Activated B cell treated with CpG ODN at 0.5 μM for 24 hours (primary cell): ENCODE data around the gene NIBAN1. TPM values are rescaled to one million over a fixed set of nuclear protein-coding genes. Genes with fewer than 3 reads are reported as not detected.
A peak's percentile ranks its signal among the peaks of the same experiment; 100 is the strongest.

ENCODE experiments used
- ATAC-seq: fragments of 200-7000 bp; cut with Tn5 transposase; one replicate; pipeline ENCODE4 v1.10.0; 2021; ENCODE audit warnings: low read depth, mild to moderate bottlenecking, moderate library complexity
- CTCF ChIA-PET: fragments of 350-600 bp; sonication (Branson Sonifier 250); formaldehyde crosslinking; loops from one replicate; lab custom pipeline; 2021; ENCODE audit warnings: antibody characterized with exemption; lab: Charles Lee
- POLR2A ChIA-PET: fragments of 350-600 bp; sonication (Branson Sonifier 250); formaldehyde crosslinking; loops from one replicate; lab custom pipeline; 2021; ENCODE audit warnings: antibody characterized with exemption; lab: Charles Lee
- DNase-seq: peaks from one replicate; pipeline ENCODE4 v3.0.0; 2022
- H3K27ac Mint-ChIP-seq: one replicate; pipeline ENCODE4 v1.8.0; 2020; ENCODE audit warnings: mixed read lengths
- H3K27me3 Mint-ChIP-seq: one replicate; pipeline ENCODE4 v1.8.0; 2021; ENCODE audit warnings: mixed read lengths
- H3K36me3 Mint-ChIP-seq: one replicate; pipeline ENCODE4 v1.8.0; 2021; ENCODE audit warnings: low read depth, mixed read lengths
- H3K4me1 Mint-ChIP-seq: one replicate; pipeline ENCODE4 v1.8.0; 2021; ENCODE audit warnings: mixed read lengths
- H3K4me3 Mint-ChIP-seq: one replicate; pipeline ENCODE4 v1.8.0; 2020; ENCODE audit warnings: mild to moderate bottlenecking, mixed read lengths
- H3K9me3 Mint-ChIP-seq: one replicate; pipeline ENCODE4 v1.8.0; 2020; ENCODE audit warnings: mixed read lengths
- CTCF ChIP-seq: fragments of 200-600 bp; IDR thresholded peaks from one replicate; pipeline ENCODE4 v1.8.0; 2022; ENCODE audit warnings: antibody characterized with exemption, mild to moderate bottlenecking
- intact Hi-C: fragments of 100-400 bp; cut with micrococcal nuclease; formaldehyde crosslinking; loops from one replicate; pipeline ENCODE4 v1.15.1; 2024
- total RNA-seq: library from RNA; stranded (reverse); gene quantifications from 2 replicates; pipeline ENCODE4 v1.2.3, GENCODE V29; 2022

NIBAN1 gene
- total RNA-seq, 1 donor from 2014 or later: 25.4 TPM

- H3K36me3 Mint-ChIP-seq: peaks cover 3% of the 10 kb centered on the region
- peaks cover 2% of the 10 kb centered on the region for H3K27me3 Mint-ChIP-seq
- no peaks in the 10 kb centered on the region for H3K9me3 Mint-ChIP-seq
- CTCF ChIA-PET: interaction anchor here (1.6 to 2.3 kb wide), 2 partner anchors 169 to 1400 kb away, joined by 3 to 21 read pairs; partner anchors contain the start of gene TPR
- no peak for TF ChIP-seq CTCF
- ATAC-seq: no peak
- no peak for DNase-seq
- intact Hi-C loops: loop anchor here (1.0 to 5.0 kb wide), 4 partner anchors 8 to 220 kb away; partner anchors contain the start of genes EDEM3, SWT1 and TRMT1L
- POLR2A ChIA-PET: interaction anchor here (1.1 to 3.0 kb wide), 8 partner anchors 9 to 1400 kb away, joined by 3 to 12 read pairs (median 5); partner anchors contain the start of genes EDEM3, ODR4, RNF2 and SWT1
- H3K27ac Mint-ChIP-seq: peak overlapping the region; percentile 72
- H3K4me3 Mint-ChIP-seq: peak overlapping the region; percentile 84
- peaks cover 51% of the 10 kb centered on the region for H3K4me1 Mint-ChIP-seq
These were observed 468 bp upstream of the NIBAN1 start for GRCh38 chr1:184974837-184975115.

- intact Hi-C loops: loop anchor here (1.0 to 5.0 kb wide), 8 partner anchors 9 to 1402 kb away; partner anchors contain the start of genes EDEM3, IVNS1ABP, ODR4 and RNF2
- H3K4me1 Mint-ChIP-seq: peaks cover 59% of the 10 kb centered on the region
- H3K27me3 Mint-ChIP-seq: peaks cover 2% of the 10 kb centered on the region
- ChIA-PET POLR2A (interaction anchor here (0.6 to 3.0 kb wide), 11 partner anchors 54 to 1402 kb away, joined by 3 to 17 read pairs (median 7); partner anchors contain the start of genes EDEM3, ODR4, RNF2 and SWT1), CTCF (interaction anchor here (1.0 to 3.2 kb wide), 6 partner anchors 8 to 1402 kb away, joined by 3 to 21 read pairs (median 8); partner anchors contain the start of gene TPR)
- H3K36me3 Mint-ChIP-seq: peaks cover 3% of the 10 kb centered on the region
- H3K27ac Mint-ChIP-seq: peak overlapping the region; percentile 91
- H3K4me3 Mint-ChIP-seq: peak overlapping the region; percentile 93
- ATAC-seq (peak; percentile 51), DNase-seq (peak; percentile 61)
- H3K9me3 Mint-ChIP-seq: no peaks in the 10 kb centered on the region
- TF ChIP-seq CTCF: no peak
These were observed 844 bp downstream of the NIBAN1 start for GRCh38 chr1:184973272-184974055.

- Mint-ChIP-seq H3K9me3 (no peaks in the 10 kb centered on the region), H3K27me3 (peaks cover 2% of the 10 kb centered on the region), H3K36me3 (peaks cover 3% of the 10 kb centered on the region), H3K4me1 (peaks cover 61% of the 10 kb centered on the region), H3K27ac (peak overlapping the region; percentile 91), H3K4me3 (peak overlapping the region; percentile 93)
- CTCF ChIA-PET: interaction anchor here (0.6 to 3.2 kb wide), 4 partner anchors 9 to 186 kb away, joined by 3 to 17 read pairs (median 8); no protein-coding TSS in a partner anchor
- no peak for DNase-seq
- POLR2A ChIA-PET: interaction anchor here (0.7 to 3.0 kb wide), 6 partner anchors 106 to 218 kb away, joined by 3 to 17 read pairs (median 6); partner anchors contain the start of gene EDEM3
- ATAC-seq: no peak
- intact Hi-C loops: loop anchor here (1.0 to 5.0 kb wide), 5 partner anchors 27 to 1403 kb away; partner anchors contain the start of genes IVNS1ABP, ODR4, RNF2 and TPR
- no peak for TF ChIP-seq CTCF
These were observed 1.8 kb downstream of the NIBAN1 start for GRCh38 chr1:184972315-184973055.

GRCh38 chr1:184971522-184972265, 2.6 kb downstream of the NIBAN1 start:
- Mint-ChIP-seq H3K4me3 (peak overlapping the region; percentile 93), H3K4me1 (peaks cover 61% of the 10 kb centered on the region), H3K27me3 (peaks cover 2% of the 10 kb centered on the region), H3K27ac (peak overlapping the region; percentile 91), H3K9me3 (no peaks in the 10 kb centered on the region), H3K36me3 (peaks cover 3% of the 10 kb centered on the region)
- ATAC-seq (no peak), DNase-seq (no peak)
- no peak for TF ChIP-seq CTCF
- ChIA-PET CTCF (interaction anchor here (0.6 to 3.2 kb wide), 4 partner anchors 10 to 187 kb away, joined by 3 to 17 read pairs (median 8); no protein-coding TSS in a partner anchor), POLR2A (interaction anchor here (0.7 to 1.7 kb wide), 2 partner anchors 105 to 112 kb away, joined by 3 to 5 read pairs; no protein-coding TSS in a partner anchor)
- intact Hi-C loops: loop anchor here (2.0 to 5.0 kb wide), 3 partner anchors 73 to 345 kb away; partner anchors contain the start of genes IVNS1ABP and RNF2
